ENCODE measurements around the gene AUTS2. TPM values are rescaled to one million over a fixed set of nuclear protein-coding genes. Genes with fewer than 3 reads are reported as not detected.

The AUTS2 gene
- total and polyA plus RNA-seq, 9 of the 15 experiments (the other 6 are each of a cell fraction or from before 2014, with no cell fraction given), result 0.58 TPM; not detected in 8

GRCh38 chr7:70114806-70115205 lies 516.5 kb downstream of the AUTS2 start:
- H3K4me2 ChIP-seq (ENCODE audit: insufficient read depth, low read length), result no peak overlapping the region
- intact Hi-C loops (cut with micrococcal nuclease) (no loop called here), in situ Hi-C loops (cut with MboI) (no loop called here)
- H3K4me3 ChIP-seq, result no peak overlapping the region
- ChIA-PET CTCF (ENCODE audit: low intra/inter-chr PET ratio) (no interaction called here), POLR2A (interaction anchor here (0.6 kb wide), 1 partner anchor 1073 kb away, joined by 3 read pairs; no protein-coding TSS in a partner anchor)
- no peaks in the 10 kb centered on the region for H3K9me1 ChIP-seq (ENCODE audit: control insufficient read depth, insufficient read depth, low read length)
- H3K27ac ChIP-seq (ENCODE audit: extremely low read depth, low read depth, low read length), result no peak overlapping the region
- FAIRE-seq, result no peak
- H3K4me1 ChIP-seq (replicated peaks in 1 of 2; ENCODE audit: control insufficient read depth in 2 of 2, insufficient read depth in 2 of 2, low read length in 2 of 2), result no peaks in the 10 kb centered on the region
- no peaks in the 10 kb centered on the region for H4K20me1 ChIP-seq (replicated peaks; ENCODE audit: control insufficient read depth, insufficient read depth, low read length)
- no peak overlapping the region for H2AFZ ChIP-seq (ENCODE audit: low read depth, low read length)
- H3K36me3 ChIP-seq (ENCODE audit: control insufficient read depth, insufficient read depth, low read length), result no peaks in the 10 kb centered on the region
- no peak for TF ChIP-seq SNIP1 (IDR thresholded peaks at IDR 0.05; ENCODE audit: low read depth)
- TF ChIP-seq NFE2L1 (tag; IDR thresholded peaks at IDR 0.05; ENCODE audit: borderline replicate concordance, low read depth), result no peak
- no peak for TF ChIP-seq ATF3 (IDR thresholded peaks at IDR 0.05)
- TF ChIP-seq ATF3 (CRISPR knock-in tag; conservative IDR thresholded peaks at IDR 0.05), result no peak
- TF ChIP-seq TFAP4 (CRISPR knock-in tag; IDR thresholded peaks at IDR 0.05; ENCODE audit: borderline replicate concordance), result no peak
- no peak for TF ChIP-seq CBX1 (IDR thresholded peaks at IDR 0.05; ENCODE audit: low read depth)
- TF ChIP-seq ZNF764 (CRISPR knock-in tag; IDR thresholded peaks at IDR 0.05; ENCODE audit: low read depth), result no peak
- TF ChIP-seq TOE1 (IDR thresholded peaks at IDR 0.05; ENCODE audit: borderline replicate concordance), result no peak
- no peak for TF ChIP-seq TOE1 (CRISPR knock-in tag; IDR thresholded peaks at IDR 0.05; ENCODE audit: borderline replicate concordance, low read depth)
- no peak for TF ChIP-seq HDAC3 (IDR thresholded peaks at IDR 0.05; ENCODE audit: borderline replicate concordance, partially characterized antibody)
- TF ChIP-seq HDAC2 (IDR thresholded peaks at IDR 0.05), result no peak
- no peak for TF ChIP-seq SAFB (IDR thresholded peaks at IDR 0.05; ENCODE audit: borderline replicate concordance, low read depth, low read length)
- TF ChIP-seq PKNOX1 (IDR thresholded peaks at IDR 0.05), result no peak
- TF ChIP-seq MYC (IDR thresholded peaks at IDR 0.05; ENCODE audit: low read depth, low read length), result no peak
- TF ChIP-seq MYC (CRISPR knock-in tag; IDR thresholded peaks at IDR 0.05; ENCODE audit: borderline replicate concordance, low read depth), result no peak
- TF ChIP-seq NR3C1 (CRISPR knock-in tag; IDR thresholded peaks at IDR 0.05), result no peak
- no peak for TF ChIP-seq CSDE1 (IDR thresholded peaks at IDR 0.05)
- no peak for TF ChIP-seq ZNF165 (CRISPR knock-in tag; IDR thresholded peaks at IDR 0.05; ENCODE audit: borderline replicate concordance)
- no peak for TF ChIP-seq DMBX1 (CRISPR knock-in tag; IDR thresholded peaks at IDR 0.05; ENCODE audit: borderline replicate concordance)
- TF ChIP-seq HNRNPH1 (optimal IDR thresholded peaks at IDR 0.05; ENCODE audit: low read depth, low read length), result no peak
- no peak for TF ChIP-seq NR2C1 (IDR thresholded peaks at IDR 0.05)
- TF ChIP-seq NR2C1 (tag; IDR thresholded peaks at IDR 0.05), result no peak
- DNase-seq (ENCODE audit: extremely low read depth in 1 of 4, low spot score in 3 of 4), result no peak
- 0% methylated on average over 2 of the region's 2 CpGs for WGBS (ENCODE audit: insufficient coverage, low coverage, missing lambda C conversion rate)
- H3K9ac ChIP-seq (ENCODE audit: insufficient read depth in 1 of 2, low read depth in 2 of 2, low read length in 2 of 2), result no peak overlapping the region
- H3K9me3 ChIP-seq (replicated peaks; ENCODE audit: control insufficient read depth, insufficient read depth, low read depth, low read length), result no peaks in the 10 kb centered on the region
- H3K27me3 ChIP-seq (ENCODE audit: control insufficient read depth in 2 of 2, insufficient read depth in 2 of 2, low read length in 2 of 2), result no peaks in the 10 kb centered on the region
- BruUV-seq (replicated peaks), result no TSS peak
- no peaks in the 10 kb centered on the region for H3K79me2 ChIP-seq (ENCODE audit: control insufficient read depth, insufficient read depth, low read length)
- ATAC-seq, result no peak
